ENCODE data around the gene EPHA4. TPM values are rescaled to one million over a fixed set of nuclear protein-coding genes. Genes with fewer than 3 reads are reported as not detected.

EPHA4 gene
- total and polyA plus RNA-seq, 2 of the 4 experiments (the other 2 are of a cell fraction): 36.9 to 132 TPM

DNA sequence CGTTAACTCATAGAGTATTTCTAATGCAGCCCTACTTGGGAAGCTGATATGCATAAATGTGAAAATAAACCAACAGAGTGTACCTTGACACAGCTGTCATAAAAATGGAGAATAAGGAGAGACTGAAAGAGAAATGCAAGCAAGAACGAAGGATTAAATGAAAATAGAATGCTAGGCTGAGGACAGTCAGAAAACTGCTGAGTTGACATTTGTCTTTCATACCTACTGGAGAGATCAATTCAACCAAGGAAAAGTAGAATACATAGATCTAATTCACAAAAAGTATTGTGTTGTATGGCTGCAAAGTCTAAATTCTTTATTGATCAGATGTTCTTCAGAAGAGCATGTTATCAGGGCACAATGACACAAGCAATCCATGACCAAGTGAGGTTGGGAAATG is 112.0 kb downstream of the EPHA4 start:
- Histone ChIP-seq H4K91ac (ENCODE audit: insufficient read depth, low read depth, low read length) (no peak overlapping the region), H3K9me3 (ENCODE audit: control insufficient read depth, insufficient read depth, low read length) (no peaks in the 10 kb centered on the region), H4K20me1 (ENCODE audit: insufficient read depth, low read length) (no peaks in the 10 kb centered on the region), H2BK120ac (ENCODE audit: low read depth, low read length) (no peak overlapping the region), H3K4me1 (ENCODE audit: control insufficient read depth, insufficient read depth, low read length) (peaks cover 3% of the 10 kb centered on the region; the same call in 1 of the 2 replicates), H3K4me2 (ENCODE audit: low read depth, low read length) (no peak overlapping the region), H3K79me1 (ENCODE audit: low read depth in 1 of 2, low read length in 2 of 2) (no peaks in the 10 kb centered on the region), H2AK9ac (replicated peaks; ENCODE audit: low read depth, low read length, poor library complexity) (no peak overlapping the region), H2BK20ac (ENCODE audit: low read depth, low read length) (no peak overlapping the region), H4K5ac (ENCODE audit: low read depth, low read length) (no peak overlapping the region), H3K4ac (ENCODE audit: low read depth, low read length) (no peak overlapping the region), H3K56ac (ENCODE audit: extremely low read depth, insufficient read depth, low read length) (no peak overlapping the region), H2AK5ac (ENCODE audit: low read depth, low read length) (no peak overlapping the region), H4K8ac (ENCODE audit: low read depth in 2 of 2, low read length in 2 of 2) (no peak overlapping the region), H3K27ac (ENCODE audit: insufficient read depth, low read length) (no peak overlapping the region), H3K9me1 (ENCODE audit: insufficient read depth, low read length) (no peaks in the 10 kb centered on the region), H2AFZ (replicated peaks; ENCODE audit: low read length, poor library complexity) (no peak overlapping the region), H3K23ac (ENCODE audit: low read depth, low read length) (no peak overlapping the region), H3K14ac (replicated peaks; ENCODE audit: low read depth, low read length) (no peak overlapping the region), H2BK5ac (ENCODE audit: low read depth, low read length, poor library complexity, severe bottlenecking) (no peak overlapping the region), H3K9ac (ENCODE audit: low read depth, low read length) (no peak overlapping the region), H3K27me3 (ENCODE audit: control insufficient read depth, insufficient read depth, low read length) (no peaks in the 10 kb centered on the region), H3K4me3 (ENCODE audit: insufficient read depth, low read depth, low read length) (no peak overlapping the region), H3K18ac (ENCODE audit: low read depth, low read length) (no peak overlapping the region), H3K36me3 (ENCODE audit: control insufficient read depth, insufficient read depth, low read length) (peaks cover 9% of the 10 kb centered on the region), H2BK15ac (ENCODE audit: low read depth, low read length) (no peak overlapping the region)
- intact Hi-C loops (cut with micrococcal nuclease): loop anchor here (10.0 kb wide), 1 partner anchor 505 kb away; no protein-coding TSS in a partner anchor
- DNase-seq (no peak), ATAC-seq (ENCODE audit: low read depth) (no peak)
- no peak for TF ChIP-seq BHLHE40 (IDR thresholded peaks at IDR 0.05; ENCODE audit: low read depth, low read length)
- no peak for TF ChIP-seq FOS (IDR thresholded peaks at IDR 0.05; ENCODE audit: low read depth, low read length)
- peak; percentile 98 for TF ChIP-seq MAFK (IDR thresholded peaks at IDR 0.05; ENCODE audit: low read depth, low read length)
- no peak for TF ChIP-seq RAD21 (IDR thresholded peaks at IDR 0.05; ENCODE audit: low read length)
- CTCF ChIA-PET: no interaction called here
- BruUV-seq (replicated peaks): no TSS peak
- POLR2A ChIA-PET (ENCODE audit: unreplicated experiment): no interaction called here
- no CpG with 5 or more reads among the region's 2 CpGs for WGBS, 2 experiments (ENCODE audit: extremely low coverage in 2 of 2, insufficient read length in 1 of 2)
- in situ Hi-C loops (cut with MboI; ENCODE audit: low sequenced_read_pairs): no loop called here
- dilution Hi-C loops (cut with HindIII; ENCODE audit: low sequenced_read_pairs, unreplicated experiment): no loop called here
